Stimulated activated CD8-positive, alpha-beta memory T cell treated with anti-CD3 and anti-CD28 coated beads, Interleukin-12 subunit alpha, Interleukin-12 subunit beta, amount 100 ng/mL, for 1 hour (primary cell): ENCODE results near the gene SPO11.

ENCODE experiments used
- DNase-seq: peaks from one replicate; pipeline ENCODE4 v3.0.0-alpha.2; 2020; ENCODE audit warnings: low read depth

SPO11 gene

GRCh38 chr20:57310821-57311514 lies 18.6 kb upstream of the SPO11 start:
- no peak for DNase-seq

- no peak for DNase-seq
Observed at GRCh38 chr20:57312138-57312537, 17.5 kb upstream of the SPO11 start.

GRCh38 chr20:57313230-57313629 lies 16.4 kb upstream of the SPO11 start:
- no peak for DNase-seq

GRCh38 chr20:57313951-57314350 lies 15.7 kb upstream of the SPO11 start:
- DNase-seq: no peak

- DNase-seq: no peak
Observed at GRCh38 chr20:57315083-57315975, 14.3 kb upstream of the SPO11 start.

- no peak for DNase-seq
Observed at GRCh38 chr20:57315976-57316480, 13.6 kb upstream of the SPO11 start.

GRCh38 chr20:57316795-57317201 lies 12.8 kb upstream of the SPO11 start:
- DNase-seq: no peak

- no peak for DNase-seq
Observed at GRCh38 chr20:57317316-57317788, 12.3 kb upstream of the SPO11 start.

- DNase-seq: no peak
Observed at GRCh38 chr20:57317789-57318371, 11.7 kb upstream of the SPO11 start.

GRCh38 chr20:57319584-57319983 lies 10.0 kb upstream of the SPO11 start:
- no peak for DNase-seq

GRCh38 chr20:57320358-57320757 lies 9.2 kb upstream of the SPO11 start:
- DNase-seq: no peak

GRCh38 chr20:57321142-57321541 lies 8.5 kb upstream of the SPO11 start:
- DNase-seq: no peak

- no peak for DNase-seq
Observed at GRCh38 chr20:57322476-57322875, 7.1 kb upstream of the SPO11 start.

- DNase-seq: no peak
Observed at GRCh38 chr20:57323034-57323433, 6.6 kb upstream of the SPO11 start.

- DNase-seq: no peak
Observed at GRCh38 chr20:57325632-57326356, 3.8 kb upstream of the SPO11 start.

GRCh38 chr20:57326667-57327455 lies 2.7 kb upstream of the SPO11 start:
- no peak for DNase-seq

- DNase-seq: no peak
Observed at GRCh38 chr20:57327820-57328219, 1.8 kb upstream of the SPO11 start.

- DNase-seq: no peak
Observed at GRCh38 chr20:57330998-57331397, 1.4 kb downstream of the SPO11 start.

GRCh38 chr20:57332105-57333089 lies 2.8 kb downstream of the SPO11 start:
- no peak for DNase-seq

- no peak for DNase-seq
Observed at GRCh38 chr20:57335392-57335791, 5.8 kb downstream of the SPO11 start.
